Neutrophil (primary cell): ENCODE results near the gene SDHD.

Experiments used
- H3K27ac ChIP-seq: fragments of 200-600 bp; sonication (generic); 2 replicates; pipeline ENCODE4 v1.5.1; 2016; ENCODE audit warnings: mild to moderate bottlenecking, moderate library complexity
- H3K27me3 ChIP-seq: fragments of 200-600 bp; sonication (generic); 2 replicates; pipeline ENCODE4 v1.6.0; 2016; ENCODE audit warnings: mild to moderate bottlenecking
- H3K36me3 ChIP-seq: fragments of 200-600 bp; sonication (generic); 2 replicates; pipeline ENCODE4 v1.5.1; 2017
- H3K4me1 ChIP-seq, 2 experiments: fragments of 200-600 bp in 1 of 2; sonication (generic) in 1 of 2; 1 replicate in 1 of 2; 2 replicates in 1 of 2; pipeline versions ENCODE4 v1.5.1 to v1.6.1; 2013 to 2016; ENCODE audit warnings: low read depth in 1 of 2, low read length in 1 of 2, mild to moderate bottlenecking in 1 of 2, moderate library complexity in 1 of 2; ENCODE audit not compliant: control insufficient read depth in 1 of 2, insufficient read depth in 1 of 2
- H3K4me3 ChIP-seq, 2 experiments: fragments of 200-600 bp in 1 of 2; sonication (generic) in 1 of 2; 1 replicate in 1 of 2; 2 replicates in 1 of 2; pipeline ENCODE4 v1.5.1; 2013 to 2016; ENCODE audit warnings: low read depth in 1 of 2, low read length in 1 of 2, mild to moderate bottlenecking in 1 of 2, moderate library complexity in 1 of 2
- H3K9me3 ChIP-seq: fragments of 200-600 bp; sonication (generic); 2 replicates; pipeline ENCODE4 v1.5.1; 2016
- CTCF ChIP-seq: fragments of 200-600 bp; sonication (generic); IDR thresholded peaks from 2 replicates; pipeline ENCODE4 v1.5.1; 2016; ENCODE audit warnings: antibody characterized with exemption

The SDHD gene

GRCh38 chr11:112049777-112050176 lies 36.9 kb upstream of the SDHD start:
- Histone ChIP-seq H3K4me3 (no peak overlapping the region), H3K9me3 (no peaks in the 10 kb centered on the region), H3K27me3 (no peaks in the 10 kb centered on the region), H3K4me1 (no peaks in the 10 kb centered on the region), H3K27ac (no peak overlapping the region), H3K36me3 (peaks cover 51% of the 10 kb centered on the region)
- no peak for TF ChIP-seq CTCF

- Histone ChIP-seq H3K27me3 (no peaks in the 10 kb centered on the region), H3K4me3 (no peak overlapping the region), H3K36me3 (peaks cover 44% of the 10 kb centered on the region), H3K4me1 (no peaks in the 10 kb centered on the region), H3K9me3 (no peaks in the 10 kb centered on the region), H3K27ac (no peak overlapping the region)
- TF ChIP-seq CTCF = no peak
Measured at GRCh38 chr11:112050721-112051120, 36.0 kb upstream of the SDHD start.

- Histone ChIP-seq H3K4me1 (no peaks in the 10 kb centered on the region), H3K27me3 (no peaks in the 10 kb centered on the region), H3K9me3 (no peaks in the 10 kb centered on the region), H3K27ac (no peak overlapping the region), H3K36me3 (peaks cover 40% of the 10 kb centered on the region), H3K4me3 (no peak overlapping the region)
- no peak for TF ChIP-seq CTCF
Measured at GRCh38 chr11:112051768-112052167, 34.9 kb upstream of the SDHD start.

- H3K36me3 ChIP-seq = peaks cover 57% of the 10 kb centered on the region
- TF ChIP-seq CTCF = no peak
- no peak overlapping the region for H3K27ac ChIP-seq
- H3K9me3 ChIP-seq = no peaks in the 10 kb centered on the region
- no peaks in the 10 kb centered on the region for H3K4me1 ChIP-seq
- no peaks in the 10 kb centered on the region for H3K27me3 ChIP-seq
- no peak overlapping the region for H3K4me3 ChIP-seq
Measured at GRCh38 chr11:112057170-112057569, 29.5 kb upstream of the SDHD start.

GRCh38 chr11:112058103-112058502 lies 28.6 kb upstream of the SDHD start:
- H3K27me3 ChIP-seq = no peaks in the 10 kb centered on the region
- no peaks in the 10 kb centered on the region for H3K9me3 ChIP-seq
- no peak overlapping the region for H3K4me3 ChIP-seq
- no peaks in the 10 kb centered on the region for H3K4me1 ChIP-seq
- no peak for TF ChIP-seq CTCF
- H3K36me3 ChIP-seq = peaks cover 51% of the 10 kb centered on the region
- H3K27ac ChIP-seq = no peak overlapping the region

- peaks cover 25% of the 10 kb centered on the region for H3K36me3 ChIP-seq
- H3K4me3 ChIP-seq = no peak overlapping the region
- H3K4me1 ChIP-seq = no peaks in the 10 kb centered on the region
- no peaks in the 10 kb centered on the region for H3K9me3 ChIP-seq
- H3K27me3 ChIP-seq = no peaks in the 10 kb centered on the region
- no peak for TF ChIP-seq CTCF
- H3K27ac ChIP-seq = no peak overlapping the region
Measured at GRCh38 chr11:112062923-112063322, 23.8 kb upstream of the SDHD start.
